ENCODE measurements around the gene CELSR1.

The CELSR1 gene

DNA sequence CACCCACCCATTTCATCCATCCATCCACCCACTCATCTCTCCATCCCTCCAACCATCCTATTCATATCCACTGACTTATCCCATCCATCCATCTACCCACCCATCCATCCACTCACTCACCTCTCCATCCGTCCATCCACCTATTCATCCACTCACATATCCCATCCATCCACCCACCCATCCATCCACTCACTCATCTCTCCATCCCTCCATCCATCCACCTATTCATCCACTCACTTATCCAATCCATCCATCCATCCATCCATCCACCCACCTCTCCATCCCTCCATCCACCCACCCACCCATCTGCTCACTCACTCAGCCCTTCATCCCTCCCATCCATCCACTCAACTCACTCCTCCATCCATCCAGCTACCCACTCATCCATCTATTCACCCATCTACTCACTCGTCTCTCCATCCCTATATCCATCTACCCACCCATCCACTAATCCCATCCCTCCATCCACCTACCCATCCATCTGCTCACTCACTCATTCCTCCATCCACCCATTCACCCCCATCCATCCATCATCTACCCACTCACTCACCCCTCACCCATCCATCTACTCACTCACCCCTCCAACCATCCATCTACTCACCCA lies 165.7 kb downstream of the CELSR1 start:
- Histone ChIP-seq H3K27ac (ENCODE audit: low read depth, low read length) (no peak overlapping the region), H3K9me3 (ENCODE audit: control insufficient read depth, insufficient read depth, low read length) (no peaks in the 10 kb centered on the region), H3K4me3 (ENCODE audit: low read depth, low read length) (no peak overlapping the region), H3K9ac (ENCODE audit: low read depth, low read length) (no peak overlapping the region), H3K27me3 (ENCODE audit: control insufficient read depth, insufficient read depth, low read length) (no peaks in the 10 kb centered on the region), H3K4me1 (ENCODE audit: control insufficient read depth, insufficient read depth, low read length) (peaks cover under 1% of the 10 kb centered on the region; the same call in 1 of the 2 replicates), H3K36me3 (ENCODE audit: control insufficient read depth, insufficient read depth, low read length) (peaks cover 4% of the 10 kb centered on the region; the same call in 1 of the 2 replicates)

DNA sequence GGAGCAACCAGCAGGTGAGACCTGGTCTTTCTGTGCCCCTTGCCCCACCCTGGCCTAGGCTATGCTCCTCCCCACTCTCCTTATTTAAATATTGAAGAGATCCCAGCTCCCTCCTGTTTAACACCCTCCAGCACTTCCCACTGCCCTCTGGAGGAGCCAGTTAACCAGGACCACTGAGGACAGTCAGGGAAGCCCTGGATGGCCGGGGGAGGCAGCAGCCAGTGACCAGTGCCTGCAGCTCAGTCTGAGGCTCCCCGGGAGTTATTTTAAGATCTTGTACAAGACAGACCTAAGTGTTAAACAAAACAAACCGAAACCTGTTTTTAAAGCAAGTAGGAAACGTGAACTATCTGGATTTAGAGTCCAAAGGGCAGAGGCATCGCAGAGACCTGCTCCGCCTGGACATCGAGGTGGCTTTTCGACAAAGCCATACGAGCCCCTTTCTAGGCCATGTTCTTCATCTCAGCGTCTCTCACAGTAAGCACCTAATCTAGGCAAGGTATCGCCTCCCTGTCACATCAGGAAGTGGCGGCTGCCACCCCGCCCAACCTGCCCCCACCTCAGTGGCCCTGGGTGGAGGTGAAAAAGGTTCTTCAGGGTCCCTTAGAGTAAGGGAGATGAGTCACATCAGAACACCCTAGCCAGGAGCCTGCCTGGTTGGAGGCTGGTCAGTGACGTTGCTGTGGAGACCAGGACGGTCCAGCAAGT lies 166.7 kb downstream of the CELSR1 start:
- no peaks in the 10 kb centered on the region for H3K9me3 ChIP-seq (ENCODE audit: control insufficient read depth, insufficient read depth, low read length)
- H3K4me1 ChIP-seq (ENCODE audit: control insufficient read depth, insufficient read depth, low read length): no peaks in the 10 kb centered on the region
- H3K4me3 ChIP-seq (ENCODE audit: low read depth, low read length): no peak overlapping the region
- H3K27ac ChIP-seq (ENCODE audit: low read depth, low read length): no peak overlapping the region
- H3K9ac ChIP-seq (ENCODE audit: low read depth, low read length): no peak overlapping the region
- H3K27me3 ChIP-seq (ENCODE audit: control insufficient read depth, insufficient read depth, low read length): no peaks in the 10 kb centered on the region
- H3K36me3 ChIP-seq (ENCODE audit: control insufficient read depth, insufficient read depth, low read length): peaks cover 4% of the 10 kb centered on the region; the same call in 1 of the 2 replicates

DNA sequence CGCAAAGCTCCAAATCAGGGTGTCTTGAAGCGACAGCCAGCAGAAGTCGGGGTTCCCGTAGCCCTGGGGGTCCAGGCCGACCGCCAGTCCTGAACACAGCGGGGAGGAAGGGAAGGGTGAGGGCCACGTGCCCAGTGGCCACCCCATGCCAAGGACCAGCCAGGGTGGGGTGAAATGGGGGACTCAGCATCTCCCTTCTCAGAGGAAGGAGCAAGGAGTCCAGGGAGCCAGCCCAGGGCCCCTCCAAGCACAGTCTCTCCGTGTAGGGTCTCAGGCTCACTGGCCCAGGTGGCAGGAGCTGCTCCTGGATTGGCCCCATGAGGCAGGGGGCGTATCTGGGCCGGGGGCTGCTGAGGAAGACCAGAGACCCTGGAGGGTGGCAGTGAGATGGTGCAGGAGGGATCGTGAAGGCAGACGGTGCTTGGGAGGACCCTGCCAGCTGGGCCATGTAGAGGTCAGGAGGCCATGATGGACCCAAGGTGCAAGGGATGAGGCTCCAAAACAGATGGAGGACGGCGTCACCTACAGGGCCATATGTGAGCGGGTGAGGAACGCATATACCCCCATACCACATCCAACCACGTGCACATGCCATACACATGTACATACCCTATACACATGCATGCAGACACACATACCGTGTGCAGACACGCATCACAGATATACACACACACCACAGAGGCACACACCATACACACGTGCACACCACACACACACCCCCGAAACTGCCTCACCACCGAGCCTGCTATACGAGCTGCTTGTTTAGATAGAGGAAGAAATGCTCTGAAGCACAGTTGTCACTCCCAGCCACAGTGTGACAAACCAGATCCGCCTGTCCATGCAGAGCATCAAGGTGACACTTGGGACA lies 167.5 kb downstream of the CELSR1 start:
- no peak overlapping the region for H3K27ac ChIP-seq (ENCODE audit: low read depth, low read length)
- H3K36me3 ChIP-seq (ENCODE audit: control insufficient read depth, insufficient read depth, low read length): peaks cover 9% of the 10 kb centered on the region; the same call in 1 of the 2 replicates
- no peaks in the 10 kb centered on the region for H3K27me3 ChIP-seq (ENCODE audit: control insufficient read depth, insufficient read depth, low read length)
- H3K4me3 ChIP-seq (ENCODE audit: low read depth, low read length): no peak overlapping the region
- H3K4me1 ChIP-seq (ENCODE audit: control insufficient read depth, insufficient read depth, low read length): no peaks in the 10 kb centered on the region
- H3K9me3 ChIP-seq (ENCODE audit: control insufficient read depth, insufficient read depth, low read length): no peaks in the 10 kb centered on the region
- no peak overlapping the region for H3K9ac ChIP-seq (ENCODE audit: low read depth, low read length)

DNA sequence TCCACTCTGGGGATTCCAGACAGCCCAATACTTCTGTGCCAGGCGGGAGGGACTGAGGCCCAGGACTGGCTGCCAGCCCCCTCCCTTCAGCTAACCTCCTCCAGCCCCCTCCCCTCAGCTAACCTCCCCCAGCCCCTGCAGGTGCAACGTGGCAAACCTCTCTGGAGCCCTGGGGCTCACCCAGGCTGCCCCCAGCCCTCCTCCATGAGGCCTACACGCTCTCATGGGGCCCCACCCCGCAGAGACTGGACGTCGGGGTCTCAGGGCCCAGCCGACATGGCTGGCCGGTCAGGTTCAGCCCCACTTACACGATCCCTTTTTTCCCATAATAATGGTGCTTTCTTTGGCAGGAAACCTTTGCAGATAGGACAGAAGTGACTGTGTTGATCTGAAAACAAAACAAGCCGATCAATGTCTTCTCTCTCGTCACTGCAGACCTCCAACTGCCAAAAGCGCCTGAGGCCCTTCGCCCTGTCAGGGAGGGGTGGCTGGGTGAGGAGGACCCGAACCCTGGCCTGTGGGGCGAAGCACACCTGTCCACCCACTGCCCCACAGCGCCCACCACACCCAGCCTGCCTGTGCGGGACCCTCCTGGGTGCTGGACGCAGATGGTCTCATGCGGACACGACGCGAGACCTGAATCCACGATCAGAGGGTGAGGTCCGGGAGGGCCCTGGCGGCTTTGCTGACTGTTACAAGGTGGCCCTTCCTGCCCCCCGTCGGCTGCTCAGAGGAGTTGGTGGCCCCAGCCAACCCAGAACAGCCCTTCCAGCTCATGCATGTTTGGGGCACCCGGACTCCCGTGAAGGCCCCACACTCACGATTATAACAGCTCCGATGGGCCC lies 168.3 kb downstream of the CELSR1 start:
- Histone ChIP-seq H3K27ac (ENCODE audit: low read depth, low read length) (no peak overlapping the region), H3K36me3 (ENCODE audit: control insufficient read depth, insufficient read depth, low read length) (peaks cover 14% of the 10 kb centered on the region; the same call in 1 of the 2 replicates), H3K9me3 (ENCODE audit: control insufficient read depth, insufficient read depth, low read length) (no peaks in the 10 kb centered on the region), H3K9ac (ENCODE audit: low read depth, low read length) (no peak overlapping the region), H3K27me3 (ENCODE audit: control insufficient read depth, insufficient read depth, low read length) (no peaks in the 10 kb centered on the region), H3K4me3 (ENCODE audit: low read depth, low read length) (no peak overlapping the region), H3K4me1 (ENCODE audit: control insufficient read depth, insufficient read depth, low read length) (no peaks in the 10 kb centered on the region)

DNA sequence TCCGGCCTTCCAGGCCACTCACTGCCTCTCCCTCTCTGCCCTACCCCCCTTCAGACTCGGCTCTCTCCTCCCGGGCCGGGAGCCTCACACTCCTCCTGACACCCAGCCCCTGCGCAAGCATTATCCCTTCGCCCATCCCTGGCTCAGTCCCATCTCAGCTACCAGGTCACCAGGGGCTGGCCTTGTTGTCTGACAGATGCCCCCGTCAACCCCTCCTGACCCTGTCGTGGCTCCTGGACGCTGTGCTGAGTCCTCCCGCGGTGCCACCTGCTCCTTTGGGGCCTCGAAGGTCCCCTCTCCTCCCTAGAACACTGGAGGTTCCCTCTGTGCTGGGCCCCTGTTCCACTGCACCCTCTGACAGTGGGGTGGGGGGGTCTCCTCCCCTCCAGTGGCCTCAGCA lies 169.0 kb downstream of the CELSR1 start:
- H3K27ac ChIP-seq (ENCODE audit: low read depth, low read length): no peak overlapping the region
- H3K9me3 ChIP-seq (ENCODE audit: control insufficient read depth, insufficient read depth, low read length): no peaks in the 10 kb centered on the region
- H3K36me3 ChIP-seq (ENCODE audit: control insufficient read depth, insufficient read depth, low read length): peaks cover 14% of the 10 kb centered on the region; the same call in 1 of the 2 replicates
- no peak overlapping the region for H3K4me3 ChIP-seq (ENCODE audit: low read depth, low read length)
- no peaks in the 10 kb centered on the region for H3K27me3 ChIP-seq (ENCODE audit: control insufficient read depth, insufficient read depth, low read length)
- H3K4me1 ChIP-seq (ENCODE audit: control insufficient read depth, insufficient read depth, low read length): no peaks in the 10 kb centered on the region
- no peak overlapping the region for H3K9ac ChIP-seq (ENCODE audit: low read depth, low read length)

DNA sequence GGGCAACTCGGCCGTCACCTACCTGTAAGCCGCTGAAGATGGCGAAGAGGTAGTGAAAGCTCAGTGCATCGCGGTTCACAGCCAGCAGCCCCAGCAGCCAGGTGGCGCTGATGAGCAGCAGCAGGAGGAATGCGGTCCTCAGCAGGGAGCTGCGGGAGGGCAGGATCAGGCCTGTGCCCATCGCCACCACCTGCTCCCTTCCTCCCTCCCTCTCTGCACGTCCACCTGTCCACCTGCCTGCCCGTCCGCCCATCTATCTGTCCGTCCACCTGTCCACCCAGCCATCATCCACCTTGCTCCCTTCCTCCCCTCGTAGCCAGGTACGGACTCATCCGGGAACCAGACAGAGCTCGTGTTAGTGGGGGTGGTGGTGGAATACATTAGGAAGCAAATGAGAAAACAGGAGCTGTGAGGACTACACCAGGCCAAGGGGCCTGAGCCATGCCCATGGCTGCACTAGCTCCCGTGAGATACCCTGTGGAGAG lies 169.7 kb downstream of the CELSR1 start:
- no peaks in the 10 kb centered on the region for H3K27me3 ChIP-seq (ENCODE audit: control insufficient read depth, insufficient read depth, low read length)

DNA sequence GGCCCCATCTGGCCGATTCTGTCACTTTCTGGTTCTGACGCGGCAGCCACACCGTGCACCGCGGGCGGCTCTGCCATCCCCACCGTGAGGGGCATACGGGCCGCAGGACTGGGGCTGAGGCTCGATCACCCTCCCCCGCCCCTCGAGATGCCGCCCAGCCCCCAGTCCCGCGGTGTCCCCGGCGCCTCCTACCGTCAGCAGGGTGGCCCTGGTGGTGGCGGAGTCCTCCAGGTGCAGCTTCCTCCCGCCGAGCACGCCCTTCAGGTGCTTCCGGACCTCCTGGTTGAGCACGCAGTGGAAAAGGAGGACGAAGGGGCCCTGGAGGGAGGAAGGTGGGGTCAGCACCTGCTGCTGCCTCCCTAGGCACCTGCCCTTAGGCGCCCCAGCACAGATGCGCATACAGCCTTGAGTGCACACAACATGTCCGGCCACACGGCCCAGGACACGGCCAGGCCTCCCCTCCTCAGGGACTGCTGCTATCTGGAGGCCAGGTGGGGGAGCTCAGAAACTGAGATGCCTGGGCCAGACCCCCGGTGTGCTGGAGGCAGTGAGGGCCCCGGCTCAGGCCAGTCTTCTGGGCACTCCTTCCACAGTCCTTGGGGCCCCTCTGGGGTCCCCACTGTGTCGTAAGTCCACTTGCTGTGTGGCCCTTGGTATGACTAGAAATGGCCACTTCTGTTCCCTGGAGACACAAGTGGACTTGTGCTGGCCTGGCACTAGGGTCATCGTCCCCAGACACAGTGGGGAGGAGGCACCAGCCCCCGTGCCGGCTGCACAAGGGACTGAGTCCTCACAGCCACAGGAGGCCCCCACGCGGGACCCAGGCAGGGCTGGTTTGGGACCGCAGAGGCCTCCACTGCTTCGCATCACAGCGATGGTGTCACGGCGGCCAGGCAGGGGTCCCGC lies 170.4 kb downstream of the CELSR1 start:
- Histone ChIP-seq H3K27ac (ENCODE audit: low read depth, low read length) (no peak overlapping the region), H3K9me3 (ENCODE audit: control insufficient read depth, insufficient read depth, low read length) (no peaks in the 10 kb centered on the region), H3K4me1 (ENCODE audit: control insufficient read depth, insufficient read depth, low read length) (no peaks in the 10 kb centered on the region), H3K36me3 (ENCODE audit: control insufficient read depth, insufficient read depth, low read length) (peaks cover 15% of the 10 kb centered on the region), H3K27me3 (ENCODE audit: control insufficient read depth, insufficient read depth, low read length) (no peaks in the 10 kb centered on the region), H3K4me3 (ENCODE audit: low read depth, low read length) (no peak overlapping the region), H3K9ac (ENCODE audit: low read depth, low read length) (no peak overlapping the region)

More for the DNA sequence above, 169.7 kb downstream of the CELSR1 start:
- H3K9me3 ChIP-seq (ENCODE audit: control insufficient read depth, insufficient read depth, low read length): no peaks in the 10 kb centered on the region
- peaks cover 17% of the 10 kb centered on the region for H3K36me3 ChIP-seq (ENCODE audit: control insufficient read depth, insufficient read depth, low read length)
- no peak overlapping the region for H3K4me3 ChIP-seq (ENCODE audit: low read depth, low read length)
- H3K27ac ChIP-seq (ENCODE audit: low read depth, low read length): no peak overlapping the region
- no peaks in the 10 kb centered on the region for H3K4me1 ChIP-seq (ENCODE audit: control insufficient read depth, insufficient read depth, low read length)
- no peak overlapping the region for H3K9ac ChIP-seq (ENCODE audit: low read depth, low read length)

DNA sequence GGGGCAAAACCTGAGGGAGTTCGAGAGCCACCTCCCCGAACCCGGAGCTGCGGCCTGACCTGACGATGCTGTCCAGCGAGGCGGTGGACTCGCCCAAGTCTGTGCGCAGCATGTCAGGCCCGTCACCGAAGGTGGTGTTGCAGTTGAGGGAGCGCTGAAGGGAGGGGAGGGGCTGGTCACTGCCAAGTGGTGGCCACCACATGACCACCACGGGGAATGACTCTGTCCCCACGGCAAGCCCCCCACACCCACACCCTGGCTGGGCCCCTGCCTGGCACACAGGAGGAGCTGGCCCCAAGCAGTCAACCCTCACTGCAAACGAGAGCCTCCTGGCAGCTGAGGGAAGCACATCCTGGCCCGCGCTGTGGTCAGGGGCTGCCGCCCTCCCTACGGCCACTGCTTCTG lies 171.1 kb downstream of the CELSR1 start:
- no peak overlapping the region for H3K4me3 ChIP-seq (ENCODE audit: low read depth, low read length)
- no peaks in the 10 kb centered on the region for H3K27me3 ChIP-seq (ENCODE audit: control insufficient read depth, insufficient read depth, low read length)
- H3K27ac ChIP-seq (ENCODE audit: low read depth, low read length): no peak overlapping the region
- H3K36me3 ChIP-seq (ENCODE audit: control insufficient read depth, insufficient read depth, low read length): peaks cover 15% of the 10 kb centered on the region
- H3K9me3 ChIP-seq (ENCODE audit: control insufficient read depth, insufficient read depth, low read length): no peaks in the 10 kb centered on the region
- no peak overlapping the region for H3K9ac ChIP-seq (ENCODE audit: low read depth, low read length)
- H3K4me1 ChIP-seq (ENCODE audit: control insufficient read depth, insufficient read depth, low read length): no peaks in the 10 kb centered on the region

DNA sequence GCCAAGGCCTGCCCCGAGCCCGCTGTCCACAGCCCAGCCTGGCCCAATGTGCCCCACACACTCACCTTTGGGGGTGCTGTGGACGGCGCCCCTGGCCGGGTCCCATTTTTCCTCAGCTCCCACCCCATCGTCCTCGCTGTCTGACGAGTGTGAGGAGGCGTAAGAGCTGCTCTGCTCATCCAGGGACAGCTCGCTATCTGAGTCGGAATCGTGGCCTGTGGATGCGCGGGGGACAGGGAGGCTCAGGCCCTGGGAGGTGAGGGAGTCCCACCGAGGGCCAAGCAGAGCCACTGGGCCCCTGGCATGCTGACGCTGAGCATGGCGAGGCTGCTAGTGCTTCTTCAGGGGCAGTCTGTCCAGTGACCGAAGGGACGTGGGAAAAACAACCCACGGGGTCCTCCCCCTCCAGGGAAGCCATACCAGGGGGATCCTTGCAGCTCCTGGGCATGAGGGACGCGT lies 172.2 kb downstream of the CELSR1 start:
- Histone ChIP-seq H3K9me3 (ENCODE audit: control insufficient read depth, insufficient read depth, low read length) (no peaks in the 10 kb centered on the region), H3K9ac (ENCODE audit: low read depth, low read length) (no peak overlapping the region), H3K4me1 (ENCODE audit: control insufficient read depth, insufficient read depth, low read length) (no peaks in the 10 kb centered on the region), H3K27me3 (ENCODE audit: control insufficient read depth, insufficient read depth, low read length) (no peaks in the 10 kb centered on the region), H3K4me3 (ENCODE audit: low read depth, low read length) (no peak overlapping the region), H3K36me3 (ENCODE audit: control insufficient read depth, insufficient read depth, low read length) (peaks cover 15% of the 10 kb centered on the region), H3K27ac (ENCODE audit: low read depth, low read length) (no peak overlapping the region)

Measured in HUES48 (cell line).